GM19467 (cell line): ENCODE measurements around the gene GNB1L.

Experiments used
- ATAC-seq: cut with Tn5 transposase; IDR thresholded peaks from one replicate; pipeline ENCODE4 v1.9.1; 2021; ENCODE audit warnings: mild to moderate bottlenecking, moderate library complexity; ENCODE audit not compliant: unreplicated experiment

GNB1L gene

GRCh38 chr22:19765477-19766239 lies 89.0 kb downstream of the GNB1L start:
- no peak for ATAC-seq

- ATAC-seq = no peak
These were observed 89.8 kb downstream of the GNB1L start for GRCh38 chr22:19764636-19765476.

GRCh38 chr22:19764299-19764593 lies 90.4 kb downstream of the GNB1L start:
- ATAC-seq = no peak

- ATAC-seq = no peak
These were observed 91.0 kb downstream of the GNB1L start for GRCh38 chr22:19763458-19764298.

- ATAC-seq = no peak
These were observed 91.9 kb downstream of the GNB1L start for GRCh38 chr22:19762568-19763457.

GRCh38 chr22:19761725-19762567 lies 92.7 kb downstream of the GNB1L start:
- ATAC-seq = no peak

GRCh38 chr22:19760951-19761724 lies 93.5 kb downstream of the GNB1L start:
- ATAC-seq = no peak

- ATAC-seq = no peak
These were observed 94.4 kb downstream of the GNB1L start, which contains the start of gene TBX1 for GRCh38 chr22:19760058-19760950. Gene TBX1 (plus strand): TSS chr22:19760778. CDS start chr22:19760844, 66 bp downstream.

- no peak for ATAC-seq
These were observed 95.1 kb downstream of the GNB1L start for GRCh38 chr22:19759427-19760057.

GRCh38 chr22:19758896-19759426 lies 95.7 kb downstream of the GNB1L start:
- no peak for ATAC-seq

GRCh38 chr22:19757985-19758895 lies 96.4 kb downstream of the GNB1L start:
- no peak for ATAC-seq

GRCh38 chr22:19757140-19757984 lies 97.3 kb downstream of the GNB1L start:
- no peak for ATAC-seq

- no peak for ATAC-seq
These were observed 98.2 kb downstream of the GNB1L start for GRCh38 chr22:19756288-19757128.

GRCh38 chr22:19755722-19756287 lies 98.9 kb downstream of the GNB1L start:
- no peak for ATAC-seq
